Effector memory CD8-positive, alpha-beta T cell (primary cell): ENCODE results near the gene SSRP1.
"Not testable (repeated sequence)": the region's sequence is repeated elsewhere in the genome, so short reads cannot be mapped to it uniquely, and the experiment has no call there.

Experiments
- ATAC-seq: fragments of 150-1000 bp; cut with Tn5 transposase; replicated peaks from 2 replicates; pipeline ENCODE4 v1.10.0; 2021; ENCODE audit warnings: mild to moderate bottlenecking, moderate library complexity
- DNase-seq, 3 experiments: peaks; one replicate each; pipeline ENCODE4 v3.0.0; 2021
- H3K27ac Mint-ChIP-seq, 2 donors: one replicate each; pipeline ENCODE4 v1.8.0; 2022; ENCODE audit warnings: mild to moderate bottlenecking in 2 of 2, mixed read lengths in 2 of 2, moderate library complexity in 2 of 2
- H3K27me3 Mint-ChIP-seq, 2 donors: one replicate each; pipeline ENCODE4 v1.8.0; 2022; ENCODE audit warnings: mixed read lengths in 2 of 2
- H3K36me3 Mint-ChIP-seq: one replicate; pipeline ENCODE4 v1.8.0; 2022; ENCODE audit warnings: mild to moderate bottlenecking, moderate library complexity, mixed read lengths; ENCODE audit not compliant: insufficient read depth
- H3K4me1 Mint-ChIP-seq, 2 donors: one replicate each; pipeline ENCODE4 v1.8.0; 2022; ENCODE audit warnings: low read depth in 2 of 2, mixed read lengths in 2 of 2
- H3K4me3 Mint-ChIP-seq, 2 donors: one replicate each; pipeline ENCODE4 v1.8.0; 2022; ENCODE audit warnings: mild to moderate bottlenecking in 2 of 2, mixed read lengths in 2 of 2, moderate library complexity in 2 of 2
- H3K9me3 Mint-ChIP-seq, 2 donors: one replicate each; pipeline ENCODE4 v1.8.0; 2022; ENCODE audit warnings: mixed read lengths in 2 of 2

SSRP1 gene

GRCh38 chr11:57341250-57341808 lies 5.6 kb upstream of the SSRP1 start:
- H3K9me3 Mint-ChIP-seq = no peaks in the 10 kb centered on the region
- ATAC-seq = no peak
- H3K4me1 Mint-ChIP-seq = peaks cover 10 to 11% of the 10 kb centered on the region in 2 donors
- H3K36me3 Mint-ChIP-seq = no peaks in the 10 kb centered on the region
- DNase-seq = no peak
- H3K27me3 Mint-ChIP-seq = no peaks in the 10 kb centered on the region
- H3K27ac Mint-ChIP-seq = no peak overlapping the region
- H3K4me3 Mint-ChIP-seq = no peak overlapping the region

- H3K36me3 Mint-ChIP-seq = peaks cover 4% of the 10 kb centered on the region
- DNase-seq = no peak
- no peaks in the 10 kb centered on the region for H3K9me3 Mint-ChIP-seq
- no peak overlapping the region for H3K27ac Mint-ChIP-seq
- ATAC-seq = no peak
- H3K4me1 Mint-ChIP-seq = peaks cover 8 to 10% of the 10 kb centered on the region in 2 donors
- H3K27me3 Mint-ChIP-seq = no peaks in the 10 kb centered on the region
- no peak overlapping the region for H3K4me3 Mint-ChIP-seq
Observed at GRCh38 chr11:57340039-57340615, 4.4 kb upstream of the SSRP1 start.

DNA sequence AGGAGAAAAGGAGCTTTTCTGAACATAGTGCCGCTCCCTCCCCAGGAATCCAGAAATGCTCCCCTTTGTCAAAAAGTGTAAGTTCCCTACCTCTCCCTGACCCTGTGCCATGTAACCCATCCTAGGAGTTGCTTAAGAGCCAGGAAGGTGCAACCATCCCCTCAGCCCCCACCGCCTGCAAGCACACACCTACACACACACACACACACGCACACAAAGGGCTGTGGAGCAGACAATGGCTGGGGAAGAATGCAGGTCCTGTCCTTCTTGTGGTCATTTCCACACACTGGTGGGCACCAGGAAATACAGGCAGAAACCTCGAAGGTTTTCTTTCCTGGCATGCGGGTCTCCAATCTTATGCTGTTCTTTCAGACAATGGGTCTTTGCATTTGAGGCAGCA lies 3.6 kb upstream of the SSRP1 start:
- H3K27me3 Mint-ChIP-seq = no peaks in the 10 kb centered on the region
- H3K4me1 Mint-ChIP-seq = peaks cover 16 to 18% of the 10 kb centered on the region in 2 donors
- ATAC-seq (no peak), DNase-seq (no peak)
- H3K27ac Mint-ChIP-seq = no peak overlapping the region
- H3K9me3 Mint-ChIP-seq = no peaks in the 10 kb centered on the region
- H3K36me3 Mint-ChIP-seq = peaks cover 10% of the 10 kb centered on the region
- H3K4me3 Mint-ChIP-seq = no peak overlapping the region

- H3K4me3 Mint-ChIP-seq = no peak within 1 kb of the TSS
- H3K27me3 Mint-ChIP-seq = no peaks in the 10 kb centered on the region
- peak within 1 kb of the TSS in 1 of 2 donors; percentile 97 for H3K27ac Mint-ChIP-seq
- H3K4me1 Mint-ChIP-seq = peaks cover 24% of the 10 kb centered on the region in 2 donors
- peaks cover 13% of the 10 kb centered on the region for H3K36me3 Mint-ChIP-seq
- ATAC-seq = no peak
- no peak for DNase-seq
- no peaks in the 10 kb centered on the region for H3K9me3 Mint-ChIP-seq
Observed at GRCh38 chr11:57338142-57338541, 2.5 kb upstream of the SSRP1 start, which contains the start of gene P2RX3. TSS of gene P2RX3 (plus strand) at chr11:57338352. CDS start at chr11:57338551, 199 bp downstream.

- Mint-ChIP-seq H3K27ac (peak overlapping the region; percentile 97 to 100), H3K4me3 (peak overlapping the region; percentile 97 to 99), H3K36me3 (peaks cover 15% of the 10 kb centered on the region), H3K4me1 (peaks cover 24% of the 10 kb centered on the region in 2 donors)
- H3K27me3 Mint-ChIP-seq, H3K9me3 Mint-ChIP-seq, DNase-seq, ATAC-seq: not testable (repeated sequence)
Observed at GRCh38 chr11:57336856-57337255, 1.2 kb upstream of the SSRP1 start.

DNA sequence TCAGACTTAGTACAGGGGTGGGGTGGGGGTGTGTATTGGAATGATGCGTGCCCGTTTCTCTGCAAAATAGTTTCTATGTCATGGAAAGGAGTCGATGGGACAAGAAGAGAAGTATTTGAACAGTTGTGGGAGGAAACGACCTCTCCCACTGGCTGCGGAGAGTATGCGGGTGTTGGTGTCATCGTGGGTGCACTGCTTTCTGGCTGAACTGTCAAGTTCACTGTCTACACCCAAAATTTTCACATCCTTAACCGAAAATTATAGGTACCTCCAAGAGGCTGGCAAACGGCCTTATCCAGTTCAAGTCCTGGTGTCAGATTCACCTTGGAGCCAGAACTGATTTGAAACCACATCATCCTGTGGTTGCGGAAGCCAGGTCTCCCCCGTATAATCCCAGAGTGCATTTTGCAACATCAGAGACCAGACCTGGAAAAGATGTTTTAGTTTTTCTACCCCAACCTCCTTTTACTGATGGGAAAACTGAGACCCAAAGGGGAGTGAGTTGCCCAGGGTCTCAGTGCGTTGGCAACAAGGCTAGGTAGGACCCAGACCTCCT lies 497 bp upstream of the SSRP1 start:
- ATAC-seq = peak; percentile 36
- H3K4me3 Mint-ChIP-seq = peak overlapping the region; percentile 97 to 99
- peak overlapping the region; percentile 97 to 100 for H3K27ac Mint-ChIP-seq
- H3K9me3 Mint-ChIP-seq = no peaks in the 10 kb centered on the region
- peaks cover 24% of the 10 kb centered on the region in 2 donors for H3K4me1 Mint-ChIP-seq
- DNase-seq = peak in 1 of 3 experiments; percentile 18
- H3K36me3 Mint-ChIP-seq = peaks cover 21% of the 10 kb centered on the region
- H3K27me3 Mint-ChIP-seq = no peaks in the 10 kb centered on the region

DNA sequence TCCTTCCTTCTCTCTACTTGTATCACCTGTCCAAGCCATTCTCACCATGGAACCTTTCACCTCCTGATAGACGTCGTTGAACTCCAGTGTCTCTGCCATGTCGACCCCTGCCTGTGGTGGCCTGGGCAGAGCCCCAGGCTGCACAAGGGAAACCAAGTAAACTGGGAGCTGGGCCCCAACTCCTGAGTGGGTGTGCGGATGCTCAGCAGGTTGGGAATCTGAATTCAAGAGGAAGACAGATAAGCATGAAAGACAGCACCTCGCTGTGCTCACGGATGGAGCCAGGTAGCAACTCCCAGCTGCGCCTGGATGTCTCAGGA lies 709 bp downstream of the SSRP1 start:
- H3K4me3 Mint-ChIP-seq = peak overlapping the region; percentile 97 to 99
- peaks cover 24% of the 10 kb centered on the region in 2 donors for H3K4me1 Mint-ChIP-seq
- no peak for ATAC-seq
- peak overlapping the region; percentile 97 to 100 for H3K27ac Mint-ChIP-seq
- DNase-seq = no peak
- no peaks in the 10 kb centered on the region for H3K27me3 Mint-ChIP-seq
- peaks cover 32% of the 10 kb centered on the region for H3K36me3 Mint-ChIP-seq
- no peaks in the 10 kb centered on the region for H3K9me3 Mint-ChIP-seq

DNA sequence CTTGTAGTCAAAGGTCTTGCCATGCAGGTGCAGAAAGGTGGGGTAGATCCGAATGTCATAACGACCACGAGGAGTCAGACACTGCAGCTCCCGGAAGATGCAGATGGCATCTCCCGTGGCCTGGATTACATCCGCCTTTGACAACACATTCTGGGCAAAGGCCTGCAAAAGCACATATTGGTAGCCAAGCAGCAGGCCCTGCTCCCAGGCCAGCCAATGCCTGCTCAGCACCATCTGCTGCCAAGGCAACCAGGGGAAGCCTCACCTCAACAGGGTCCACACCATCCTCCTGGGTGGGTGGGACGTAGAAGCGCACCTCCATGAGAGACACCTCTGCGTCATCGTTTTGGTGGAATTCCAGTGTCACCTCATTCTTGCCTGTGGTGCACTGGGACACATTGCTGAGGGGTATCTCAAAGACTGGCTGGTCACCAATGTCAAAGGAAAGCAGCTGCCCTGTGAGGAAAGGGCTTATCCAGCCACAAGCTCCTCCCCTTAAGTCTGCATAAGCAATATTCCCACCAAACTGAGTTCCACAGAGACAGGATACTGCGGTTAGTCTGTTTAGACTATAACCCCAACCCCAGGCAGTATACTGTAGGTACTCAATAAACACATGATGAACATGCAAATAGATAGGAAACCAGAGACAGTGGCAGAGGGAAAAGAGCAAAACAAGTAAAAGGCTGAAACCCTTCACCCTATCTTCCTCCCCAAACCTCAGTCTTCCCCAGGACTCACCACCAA lies 2.8 kb downstream of the SSRP1 start:
- H3K36me3 Mint-ChIP-seq = peaks cover 47% of the 10 kb centered on the region
- no peak overlapping the region for H3K4me3 Mint-ChIP-seq

DNA sequence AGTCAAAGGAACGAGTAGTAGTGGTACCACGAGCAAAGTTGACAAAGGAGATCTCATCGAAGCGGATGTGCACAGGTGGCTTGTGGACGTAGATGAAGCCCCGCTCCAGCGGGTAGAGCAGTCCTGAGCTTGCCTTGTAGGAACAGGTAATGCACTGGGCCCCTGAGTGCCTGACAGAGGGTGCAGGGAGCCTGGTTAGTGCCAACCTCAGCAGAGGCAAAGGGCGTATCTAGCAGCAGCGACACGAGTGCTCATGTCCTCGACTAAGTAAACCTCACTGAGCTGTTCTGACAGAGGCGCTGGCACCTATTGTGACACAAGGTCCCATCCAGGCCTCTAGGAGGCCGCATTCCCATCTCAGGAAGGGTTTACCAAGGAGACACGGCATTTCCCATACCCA lies 4.0 kb downstream of the SSRP1 start:
- Mint-ChIP-seq H3K27ac (peak overlapping the region in 1 of 2 donors; percentile 71), H3K36me3 (peaks cover 58% of the 10 kb centered on the region), H3K4me1 (peaks cover 26% of the 10 kb centered on the region in 2 donors)

More for the DNA sequence above, 2.8 kb downstream of the SSRP1 start:
- DNase-seq (no peak), ATAC-seq (no peak)
- Mint-ChIP-seq H3K27ac (no peak overlapping the region), H3K27me3 (no peaks in the 10 kb centered on the region), H3K9me3 (no peaks in the 10 kb centered on the region), H3K4me1 (peaks cover 24% of the 10 kb centered on the region in 2 donors)

GRCh38 chr11:57330029-57330428 lies 5.7 kb downstream of the SSRP1 start:
- DNase-seq (no peak), ATAC-seq (no peak)
- Mint-ChIP-seq H3K36me3 (peaks cover 63% of the 10 kb centered on the region), H3K4me1 (peaks cover 30% of the 10 kb centered on the region in 2 donors), H3K9me3 (no peaks in the 10 kb centered on the region), H3K27me3 (no peaks in the 10 kb centered on the region), H3K4me3 (no peak overlapping the region), H3K27ac (peak overlapping the region in 1 of 2 donors; percentile 71)

More for the DNA sequence above, 4.0 kb downstream of the SSRP1 start:
- no peak for ATAC-seq
- H3K9me3 Mint-ChIP-seq = no peaks in the 10 kb centered on the region
- no peaks in the 10 kb centered on the region for H3K27me3 Mint-ChIP-seq
- no peak overlapping the region for H3K4me3 Mint-ChIP-seq
- no peak for DNase-seq

GRCh38 chr11:57327721-57328120 lies 8.0 kb downstream of the SSRP1 start:
- no peak overlapping the region for H3K4me3 Mint-ChIP-seq
- no peaks in the 10 kb centered on the region for H3K27me3 Mint-ChIP-seq
- no peaks in the 10 kb centered on the region for H3K9me3 Mint-ChIP-seq
- peaks cover 62% of the 10 kb centered on the region for H3K36me3 Mint-ChIP-seq
- peaks cover 25 to 27% of the 10 kb centered on the region in 2 donors for H3K4me1 Mint-ChIP-seq
- H3K27ac Mint-ChIP-seq = peak overlapping the region in 1 of 2 donors; percentile 16
- no peak for ATAC-seq
- no peak for DNase-seq

GRCh38 chr11:57325735-57326048 lies 10.0 kb downstream of the SSRP1 start:
- Mint-ChIP-seq H3K36me3 (peaks cover 50% of the 10 kb centered on the region), H3K4me3 (peak overlapping the region; percentile 87 to 88), H3K27ac (peak overlapping the region; percentile 96 to 98), H3K4me1 (peaks cover 26 to 30% of the 10 kb centered on the region in 2 donors), H3K9me3 (no peaks in the 10 kb centered on the region), H3K27me3 (no peaks in the 10 kb centered on the region)
- DNase-seq = no peak
- no peak for ATAC-seq

GRCh38 chr11:57324886-57325734 lies 10.6 kb downstream of the SSRP1 start, which contains the start of gene TNKS1BP1:
TSS of gene TNKS1BP1 (minus strand) at chr11:57324952. CDS start at chr11:57321885, 3,067 bp downstream.
- ATAC-seq (peak; percentile 84), DNase-seq (peak; percentile 75 to 81 (median 77))
- Mint-ChIP-seq H3K9me3 (no peaks in the 10 kb centered on the region), H3K4me1 (peaks cover 26 to 30% of the 10 kb centered on the region in 2 donors), H3K27ac (peak within 1 kb of the TSS; percentile 96 to 98), H3K27me3 (no peaks in the 10 kb centered on the region), H3K36me3 (peaks cover 44% of the 10 kb centered on the region), H3K4me3 (peak within 1 kb of the TSS; percentile 87 to 88)
